GM18858 (cell line): ENCODE results near the gene HADHB.
"Not testable (repeated sequence)": the region's sequence is repeated elsewhere in the genome, so short reads cannot be mapped to it uniquely, and the experiment has no call there.

Experiments
- ATAC-seq: cut with Tn5 transposase; IDR thresholded peaks from one replicate; pipeline ENCODE4 v1.9.1; 2021; ENCODE audit not compliant: unreplicated experiment

HADHB gene

GRCh38 chr2:26326514-26326913 is 81.8 kb downstream of the HADHB start:
- ATAC-seq, result no peak

- no peak for ATAC-seq
These were observed 82.8 kb downstream of the HADHB start for GRCh38 chr2:26327291-26328272.

- ATAC-seq, result not testable (repeated sequence)
These were observed 84.3 kb downstream of the HADHB start for GRCh38 chr2:26329083-26329482.

GRCh38 chr2:26330114-26330549 is 85.4 kb downstream of the HADHB start:
- ATAC-seq, result peak; percentile 87

GRCh38 chr2:26330604-26331003 is 85.9 kb downstream of the HADHB start:
- ATAC-seq, result no peak

GRCh38 chr2:26331321-26331720 is 86.6 kb downstream of the HADHB start:
- ATAC-seq, result not testable (repeated sequence)

- ATAC-seq, result no peak
These were observed 88.6 kb downstream of the HADHB start for GRCh38 chr2:26333293-26333692.

- no peak for ATAC-seq
These were observed 90.5 kb downstream of the HADHB start for GRCh38 chr2:26335231-26335630.

GRCh38 chr2:26336719-26337118 is 92.0 kb downstream of the HADHB start:
- ATAC-seq, result no peak

GRCh38 chr2:26337298-26337697 is 92.6 kb downstream of the HADHB start:
- ATAC-seq, result no peak
